Body of pancreas (tissue), 4 donors: Measurements from ENCODE around the gene S100A4.

Experiments
- CTCF ChIP-seq, 7 experiments: fragments of 450-650 bp in 4 of 7; fragments of 200-600 bp in 3 of 7; sonication (generic) in 3 of 7; IDR thresholded peaks; one replicate each; pipeline ENCODE4 v1.5.1; 2016 to 2019; ENCODE audit warnings: antibody characterized with exemption in 7 of 7
- POLR2A ChIP-seq, 3 donors: fragments of 450-650 bp; IDR thresholded peaks; one replicate each; pipeline ENCODE4 v1.6.1; 2016; ENCODE audit warnings: antibody characterized with exemption in 3 of 3, mild to moderate bottlenecking in 2 of 3

- TF ChIP-seq CTCF (IDR thresholded peaks at IDR 0.05) (no peak), POLR2A (IDR thresholded peaks at IDR 0.05) (no peak)
These were observed 15.9 kb upstream of the S100A4 start for GRCh38 chr1:153561466-153561985.
